Adipocyte (in vitro differentiated cells): ENCODE measurements around the gene VAV3.
A peak's percentile ranks its signal among the peaks of the same experiment; 100 is the strongest.

Experiments used
- DNase-seq: peaks from one replicate; pipeline ENCODE4 v3.0.0-alpha.2; 2015; ENCODE audit warnings: low read depth
- H3K27me3 ChIP-seq: replicated peaks from 2 replicates; pipeline ENCODE4 v1.7.0; 2013; ENCODE audit warnings: mild to moderate bottlenecking, low read length, moderate library complexity; ENCODE audit not compliant: control insufficient read depth, insufficient read depth
- H3K36me3 ChIP-seq: 2 replicates; pipeline ENCODE4 v1.7.0; 2013; ENCODE audit warnings: low read length, mild to moderate bottlenecking, moderate library complexity; ENCODE audit not compliant: control insufficient read depth, insufficient read depth, severe bottlenecking
- H3K4me1 ChIP-seq: 2 replicates; pipeline ENCODE4 v1.7.0; 2013; ENCODE audit warnings: mild to moderate bottlenecking, low read length, moderate library complexity; ENCODE audit not compliant: control insufficient read depth, insufficient read depth
- H3K4me3 ChIP-seq: 2 replicates; pipeline ENCODE4 v1.7.0; 2013; ENCODE audit warnings: mild to moderate bottlenecking, low read length, moderate library complexity
- H3K9ac ChIP-seq: 2 replicates; pipeline ENCODE4 v1.7.0; 2013; ENCODE audit warnings: mild to moderate bottlenecking, low read length, moderate library complexity
- H3K9me3 ChIP-seq: 2 replicates; pipeline ENCODE4 v1.7.0; 2013; ENCODE audit warnings: mild to moderate bottlenecking, low read length, moderate library complexity; ENCODE audit not compliant: control insufficient read depth

Gene VAV3

GRCh38 chr1:107559881-107560280 lies 405.1 kb downstream of the VAV3 start:
- no peaks in the 10 kb centered on the region for H3K36me3 ChIP-seq
- H3K27me3 ChIP-seq, result no peaks in the 10 kb centered on the region
- H3K4me1 ChIP-seq, result peaks cover 25% of the 10 kb centered on the region
- no peak for DNase-seq
- H3K9ac ChIP-seq, result no peak overlapping the region
- H3K9me3 ChIP-seq, result no peaks in the 10 kb centered on the region
- no peak overlapping the region for H3K4me3 ChIP-seq

- DNase-seq, result no peak
- H3K27me3 ChIP-seq, result no peaks in the 10 kb centered on the region
- no peaks in the 10 kb centered on the region for H3K36me3 ChIP-seq
- H3K9ac ChIP-seq, result no peak overlapping the region
- H3K4me1 ChIP-seq, result peaks cover 25% of the 10 kb centered on the region
- H3K9me3 ChIP-seq, result no peaks in the 10 kb centered on the region
- H3K4me3 ChIP-seq, result no peak overlapping the region
These were observed 407.9 kb downstream of the VAV3 start for GRCh38 chr1:107557095-107557494.

GRCh38 chr1:107555578-107555977 lies 409.4 kb downstream of the VAV3 start:
- Histone ChIP-seq H3K36me3 (no peaks in the 10 kb centered on the region), H3K9ac (no peak overlapping the region), H3K27me3 (no peaks in the 10 kb centered on the region), H3K4me1 (peaks cover 12% of the 10 kb centered on the region), H3K4me3 (no peak overlapping the region), H3K9me3 (no peaks in the 10 kb centered on the region)
- no peak for DNase-seq

GRCh38 chr1:107552781-107553180 lies 412.2 kb downstream of the VAV3 start:
- Histone ChIP-seq H3K9ac (no peak overlapping the region), H3K4me1 (peaks cover 9% of the 10 kb centered on the region), H3K27me3 (no peaks in the 10 kb centered on the region), H3K9me3 (no peaks in the 10 kb centered on the region), H3K36me3 (no peaks in the 10 kb centered on the region), H3K4me3 (no peak overlapping the region)
- no peak for DNase-seq

- Histone ChIP-seq H3K4me1 (no peaks in the 10 kb centered on the region), H3K36me3 (no peaks in the 10 kb centered on the region), H3K4me3 (no peak overlapping the region), H3K9ac (no peak overlapping the region), H3K9me3 (no peaks in the 10 kb centered on the region), H3K27me3 (no peaks in the 10 kb centered on the region)
- DNase-seq, result no peak
These were observed 413.5 kb downstream of the VAV3 start for GRCh38 chr1:107551456-107551855.

- Histone ChIP-seq H3K36me3 (no peaks in the 10 kb centered on the region), H3K9ac (no peak overlapping the region), H3K9me3 (no peaks in the 10 kb centered on the region), H3K4me3 (no peak overlapping the region), H3K27me3 (no peaks in the 10 kb centered on the region), H3K4me1 (no peaks in the 10 kb centered on the region)
- DNase-seq, result no peak
These were observed 414.6 kb downstream of the VAV3 start for GRCh38 chr1:107550358-107550757.

GRCh38 chr1:107549152-107549810 lies 415.7 kb downstream of the VAV3 start:
- H3K9me3 ChIP-seq, result no peaks in the 10 kb centered on the region
- no peak for DNase-seq
- no peak overlapping the region for H3K4me3 ChIP-seq
- H3K36me3 ChIP-seq, result no peaks in the 10 kb centered on the region
- no peaks in the 10 kb centered on the region for H3K27me3 ChIP-seq
- no peaks in the 10 kb centered on the region for H3K4me1 ChIP-seq
- H3K9ac ChIP-seq, result no peak overlapping the region

GRCh38 chr1:107548276-107548675 lies 416.7 kb downstream of the VAV3 start:
- Histone ChIP-seq H3K4me1 (no peaks in the 10 kb centered on the region), H3K27me3 (no peaks in the 10 kb centered on the region), H3K9me3 (no peaks in the 10 kb centered on the region), H3K4me3 (no peak overlapping the region), H3K9ac (no peak overlapping the region), H3K36me3 (no peaks in the 10 kb centered on the region)
- no peak for DNase-seq

GRCh38 chr1:107547363-107548155 lies 417.4 kb downstream of the VAV3 start:
- Histone ChIP-seq H3K9ac (no peak overlapping the region), H3K36me3 (no peaks in the 10 kb centered on the region), H3K4me1 (no peaks in the 10 kb centered on the region), H3K9me3 (no peaks in the 10 kb centered on the region), H3K4me3 (no peak overlapping the region), H3K27me3 (no peaks in the 10 kb centered on the region)
- DNase-seq, result peak; percentile 23

- Histone ChIP-seq H3K27me3 (no peaks in the 10 kb centered on the region), H3K4me1 (no peaks in the 10 kb centered on the region), H3K9ac (no peak overlapping the region), H3K9me3 (no peaks in the 10 kb centered on the region), H3K36me3 (no peaks in the 10 kb centered on the region), H3K4me3 (no peak overlapping the region)
- no peak for DNase-seq
These were observed 418.4 kb downstream of the VAV3 start for GRCh38 chr1:107546576-107546975.

GRCh38 chr1:107545879-107546278 lies 419.1 kb downstream of the VAV3 start:
- no peaks in the 10 kb centered on the region for H3K4me1 ChIP-seq
- no peaks in the 10 kb centered on the region for H3K9me3 ChIP-seq
- H3K27me3 ChIP-seq, result no peaks in the 10 kb centered on the region
- no peaks in the 10 kb centered on the region for H3K36me3 ChIP-seq
- H3K9ac ChIP-seq, result no peak overlapping the region
- H3K4me3 ChIP-seq, result no peak overlapping the region
- DNase-seq, result no peak
